Measurements from ENCODE around the gene PET100. TPM values are rescaled to one million over a fixed set of nuclear protein-coding genes. Genes with fewer than 3 reads are reported as not detected.

Gene PET100
- total and polyA plus RNA-seq, 3 experiments from 2014 or later, result 110 to 297 (median 110) TPM

DNA sequence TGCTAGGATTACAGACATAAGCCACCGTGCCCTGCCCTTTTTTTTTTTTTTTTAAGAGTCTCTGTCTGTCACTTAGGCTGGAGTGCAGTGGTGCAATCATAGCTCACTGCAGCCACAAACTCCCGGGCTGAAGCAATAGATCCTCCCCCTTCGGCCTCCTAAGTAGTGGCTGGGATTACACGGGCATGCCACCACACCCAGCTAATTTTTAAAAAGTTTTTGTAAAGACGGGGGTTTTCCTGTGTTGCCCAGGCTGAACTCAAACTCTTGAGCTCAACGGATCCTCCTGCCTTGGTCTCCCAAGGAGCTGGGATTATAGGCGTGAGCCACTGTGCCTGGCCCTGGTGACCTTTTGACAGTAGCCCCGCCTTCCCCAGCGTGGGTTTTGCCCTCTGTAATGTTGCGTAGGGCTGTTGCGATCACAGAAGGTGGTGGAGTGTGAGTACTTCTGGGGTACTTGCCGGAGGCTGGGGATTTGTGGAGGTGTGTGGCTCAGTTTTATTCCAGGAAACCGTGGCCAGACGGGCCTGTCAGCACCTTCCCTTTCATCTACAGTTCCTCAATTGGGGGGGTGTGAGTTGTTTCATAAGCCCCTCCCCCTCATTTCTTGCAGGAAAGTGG is 27.6 kb downstream of the PET100 start:
- Mint-ChIP-seq H3K9me3 (no peaks in the 10 kb centered on the region), H3K27ac (peak overlapping the region in 5 of 8 donors; percentile 21 to 74 (median 67)), H3K4me1 (peaks cover 11 to 14% (median 14%) of the 10 kb centered on the region in 3 donors), H3K36me3 (no peaks in the 10 kb centered on the region), H3K27me3 (peaks cover 0 to 10% of the 10 kb centered on the region in 2 donors), H3K4me3 (no peak overlapping the region)
- H3K4me3 ChIP-seq (ENCODE audit: low read length), result no peak overlapping the region
- peaks cover 16% of the 10 kb centered on the region for H3K4me1 ChIP-seq (ENCODE audit: insufficient read depth, low read length)
- H3K9me3 ChIP-seq (ENCODE audit: low read length), result no peaks in the 10 kb centered on the region
- H3K27ac ChIP-seq (ENCODE audit: low read depth, low read length), result no peak overlapping the region
- no peaks in the 10 kb centered on the region for H3K36me3 ChIP-seq (ENCODE audit: insufficient read depth, low read length)
- H3K27me3 ChIP-seq (ENCODE audit: insufficient read depth, low read length, poor library complexity, severe bottlenecking), result no peaks in the 10 kb centered on the region
- DNase-seq, result no peak
- ChIA-PET POLR2A (interaction anchor here (0.5 kb wide), 1 partner anchor 610 kb away, joined by 6 read pairs; no protein-coding TSS in a partner anchor), CTCF (interaction anchor here (1.0 to 3.4 kb wide), 3 partner anchors 19 to 273 kb away, joined by 3 to 18 read pairs (median 4); partner anchors contain the start of genes MCEMP1 and TRAPPC5)

DNA sequence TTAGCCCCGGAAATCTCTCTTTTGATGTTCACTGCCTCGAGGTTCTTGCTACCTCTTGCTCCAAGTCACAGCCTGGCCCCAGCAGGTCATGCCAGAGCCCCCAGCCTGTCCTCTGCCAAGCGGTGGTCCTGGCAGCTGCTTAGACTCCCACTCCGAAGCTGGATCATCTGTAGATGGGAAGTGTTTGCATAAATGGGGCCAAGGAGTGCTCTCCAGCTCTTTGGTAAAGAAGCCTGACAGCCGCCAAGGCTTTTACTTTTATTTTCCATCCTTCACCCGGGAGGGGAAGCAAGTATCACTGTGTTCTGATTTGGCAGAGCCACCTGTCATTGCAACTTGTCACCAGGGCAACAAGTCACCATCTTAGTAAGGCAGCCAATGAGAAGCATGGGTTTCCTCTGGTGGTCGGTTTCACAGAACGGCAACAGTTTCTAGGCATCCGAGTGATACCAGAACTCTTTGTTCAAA is 28.7 kb downstream of the PET100 start:
- CTCF ChIA-PET, result interaction anchor here (1.7 kb wide), 1 partner anchor 18 kb away, joined by 4 read pairs; the partner anchor contains the start of gene MCEMP1

DNA sequence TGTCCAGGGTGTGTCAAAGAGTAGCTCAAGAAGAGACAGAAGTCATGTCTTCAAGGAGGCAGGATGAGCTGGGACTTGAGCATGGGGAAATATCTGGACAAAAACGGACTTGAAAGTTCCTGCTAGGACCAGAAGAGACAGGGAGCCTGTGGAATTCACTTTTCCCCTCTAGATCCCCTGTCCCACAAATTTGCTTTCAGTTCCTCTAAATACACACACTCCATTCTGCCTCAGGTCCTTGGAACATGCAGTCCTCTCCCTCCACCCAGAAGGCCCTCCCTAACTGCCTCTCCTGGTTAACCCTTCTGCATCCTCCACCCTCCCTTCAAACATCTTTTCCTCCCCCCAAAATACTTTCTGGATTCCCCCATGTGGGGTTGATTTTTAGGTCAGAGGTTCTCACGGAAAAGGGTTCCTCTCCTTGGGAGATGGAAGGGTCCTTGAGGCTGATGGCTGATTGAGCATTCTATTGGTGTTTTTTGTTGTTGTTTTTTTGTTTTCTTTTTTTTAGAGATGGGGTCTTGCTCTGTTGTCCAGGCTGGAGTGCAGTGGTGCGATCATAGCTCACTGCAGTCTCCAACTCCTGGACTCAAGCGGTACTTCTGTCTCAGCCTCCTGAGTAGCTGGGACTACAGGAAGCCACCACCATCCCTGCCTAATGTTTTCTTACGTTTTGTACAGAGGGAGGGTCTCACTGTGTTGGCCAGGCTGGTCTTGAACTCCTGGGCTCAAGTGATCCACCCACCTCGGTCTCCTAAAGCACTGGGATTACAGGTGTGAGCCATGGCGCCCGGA is 32.3 kb downstream of the PET100 start:
- no peak overlapping the region for H3K4me3 Mint-ChIP-seq
- H3K27ac Mint-ChIP-seq, result no peak overlapping the region
- ChIA-PET POLR2A (interaction anchor here (0.7 kb wide), 1 partner anchor 1204 kb away, joined by 4 read pairs; no protein-coding TSS in a partner anchor), CTCF (interaction anchor here (0.7 to 2.3 kb wide), 4 partner anchors 10 to 139 kb away, joined by 3 to 12 read pairs (median 4); partner anchors contain the start of gene TRAPPC5)
- Histone ChIP-seq H3K27me3 (ENCODE audit: insufficient read depth, low read length, poor library complexity, severe bottlenecking) (no peaks in the 10 kb centered on the region), H3K36me3 (ENCODE audit: insufficient read depth, low read length) (no peaks in the 10 kb centered on the region), H3K4me3 (ENCODE audit: low read length) (no peak overlapping the region), H3K27ac (ENCODE audit: low read depth, low read length) (no peak overlapping the region), H3K9me3 (ENCODE audit: low read length) (no peaks in the 10 kb centered on the region), H3K4me1 (ENCODE audit: insufficient read depth, low read length) (peaks cover 13% of the 10 kb centered on the region)
- H3K36me3 Mint-ChIP-seq, result no peaks in the 10 kb centered on the region
- H3K27me3 Mint-ChIP-seq, result peaks cover 6 to 17% of the 10 kb centered on the region in 2 donors
- no peak for DNase-seq
- H3K4me1 Mint-ChIP-seq, result peaks cover 5 to 7% (median 6%) of the 10 kb centered on the region in 3 donors
- H3K9me3 Mint-ChIP-seq, result no peaks in the 10 kb centered on the region

More for the DNA sequence above, 28.7 kb downstream of the PET100 start:
- Mint-ChIP-seq H3K4me3 (peak overlapping the region; percentile 40 to 71 (median 67)), H3K27ac (peak overlapping the region in 7 of 8 donors; percentile 20 to 83 (median 74)), H3K9me3 (no peaks in the 10 kb centered on the region), H3K4me1 (peaks cover 5 to 7% (median 6%) of the 10 kb centered on the region in 3 donors), H3K36me3 (no peaks in the 10 kb centered on the region), H3K27me3 (peaks cover 0 to 10% of the 10 kb centered on the region in 2 donors)
- Histone ChIP-seq H3K27ac (ENCODE audit: low read depth, low read length) (no peak overlapping the region), H3K9me3 (ENCODE audit: low read length) (no peaks in the 10 kb centered on the region), H3K4me3 (ENCODE audit: low read length) (peak overlapping the region; percentile 30), H3K27me3 (ENCODE audit: insufficient read depth, low read length, poor library complexity, severe bottlenecking) (no peaks in the 10 kb centered on the region), H3K36me3 (ENCODE audit: insufficient read depth, low read length) (no peaks in the 10 kb centered on the region), H3K4me1 (ENCODE audit: insufficient read depth, low read length) (peaks cover 13% of the 10 kb centered on the region)
- POLR2A ChIA-PET, result no interaction called here
- peak in 2 of 5 donors; percentile 30 to 59 for DNase-seq

DNA sequence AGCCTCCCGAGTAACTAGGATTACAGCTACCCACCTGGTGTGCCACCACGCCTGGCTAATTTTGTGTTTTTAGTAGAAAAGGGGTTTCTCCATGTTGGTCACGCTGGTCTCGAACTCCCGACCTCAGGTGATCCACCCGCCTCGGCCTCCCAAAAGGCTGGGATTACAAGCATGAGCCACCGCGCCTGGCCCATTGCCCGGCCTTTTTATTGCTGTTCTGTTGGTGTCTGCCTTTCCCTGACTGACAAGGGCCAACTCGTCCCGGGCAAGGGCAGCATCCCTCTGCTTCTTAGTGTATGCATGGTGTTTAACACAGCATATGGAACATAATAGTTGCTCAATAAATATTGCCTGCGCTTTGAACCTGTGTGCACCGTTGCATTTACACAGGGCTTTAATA is 33.1 kb downstream of the PET100 start:
- H3K36me3 Mint-ChIP-seq, result no peaks in the 10 kb centered on the region
- no peak overlapping the region for H3K4me3 Mint-ChIP-seq
- H3K9me3 ChIP-seq (ENCODE audit: low read length), result no peaks in the 10 kb centered on the region
- peaks cover 8% of the 10 kb centered on the region for H3K4me1 ChIP-seq (ENCODE audit: insufficient read depth, low read length)
- ChIA-PET POLR2A (no interaction called here), CTCF (interaction anchor here (0.7 to 2.3 kb wide), 2 partner anchors 11 to 18 kb away, joined by 3 to 12 read pairs; partner anchors contain the start of gene TRAPPC5)
- H3K9me3 Mint-ChIP-seq, result no peaks in the 10 kb centered on the region
- H3K27ac Mint-ChIP-seq, result no peak overlapping the region
- peaks cover 5 to 7% (median 6%) of the 10 kb centered on the region in 3 donors for H3K4me1 Mint-ChIP-seq
- no peaks in the 10 kb centered on the region for H3K36me3 ChIP-seq (ENCODE audit: insufficient read depth, low read length)
- H3K4me3 ChIP-seq (ENCODE audit: low read length), result no peak overlapping the region
- H3K27me3 ChIP-seq (ENCODE audit: insufficient read depth, low read length, poor library complexity, severe bottlenecking), result no peaks in the 10 kb centered on the region
- H3K27ac ChIP-seq (ENCODE audit: low read depth, low read length), result no peak overlapping the region
- H3K27me3 Mint-ChIP-seq, result peaks cover 8 to 20% of the 10 kb centered on the region in 2 donors
- no peak for DNase-seq

DNA sequence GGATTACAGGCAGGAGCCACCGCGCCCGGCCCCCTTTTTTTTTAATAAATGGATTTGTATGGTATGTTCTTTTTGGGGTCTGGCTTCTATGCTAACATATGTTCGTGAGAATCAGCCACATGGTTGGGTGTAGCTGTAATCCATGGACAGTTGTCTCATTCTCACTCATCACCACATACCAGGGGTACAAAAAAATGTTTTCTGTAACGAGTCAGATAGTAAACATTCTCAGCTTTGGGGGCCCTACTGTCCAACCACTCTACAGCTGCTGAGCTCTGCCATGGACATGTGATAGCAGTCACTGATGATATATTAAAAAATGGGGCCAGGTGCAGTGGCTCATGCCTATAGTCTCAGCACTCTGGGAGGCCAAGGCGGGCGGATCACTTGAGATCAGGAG is 34.1 kb downstream of the PET100 start:
- Histone ChIP-seq H3K27me3 (ENCODE audit: insufficient read depth, low read length, poor library complexity, severe bottlenecking) (no peaks in the 10 kb centered on the region), H3K4me3 (ENCODE audit: low read length) (no peak overlapping the region), H3K4me1 (ENCODE audit: insufficient read depth, low read length) (no peaks in the 10 kb centered on the region), H3K9me3 (ENCODE audit: low read length) (no peaks in the 10 kb centered on the region), H3K27ac (ENCODE audit: low read depth, low read length) (no peak overlapping the region), H3K36me3 (ENCODE audit: insufficient read depth, low read length) (no peaks in the 10 kb centered on the region)
- Mint-ChIP-seq H3K4me1 (no peaks in the 10 kb centered on the region), H3K9me3 (no peaks in the 10 kb centered on the region), H3K27me3 (peaks cover 10 to 20% of the 10 kb centered on the region in 2 donors), H3K4me3 (no peak overlapping the region), H3K27ac (no peak overlapping the region), H3K36me3 (no peaks in the 10 kb centered on the region)
- no peak for DNase-seq
- ChIA-PET CTCF (interaction anchor here (1.0 kb wide), 1 partner anchor 11 kb away, joined by 4 read pairs; no protein-coding TSS in a partner anchor), POLR2A (no interaction called here)

DNA sequence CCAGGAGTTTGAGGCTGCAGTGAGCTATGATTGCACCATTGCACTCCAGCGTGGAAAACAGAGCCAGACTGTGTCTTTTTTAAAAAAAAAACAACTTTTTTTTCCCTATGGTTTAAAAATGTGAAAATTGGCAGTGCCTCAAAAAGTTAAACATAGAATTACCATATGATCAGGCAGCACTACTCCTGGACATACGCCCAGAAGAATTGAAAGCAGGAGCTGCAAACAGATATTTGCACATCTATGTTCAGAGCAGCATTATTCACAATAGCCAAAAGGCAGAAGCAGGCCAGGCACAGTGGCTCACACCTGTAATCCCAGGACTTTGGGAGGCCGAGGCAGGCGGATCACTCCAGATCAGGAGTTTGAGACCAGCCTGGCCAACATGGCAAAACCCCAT is 35.5 kb downstream of the PET100 start:
- Mint-ChIP-seq H3K4me1 (peaks cover 0 to 7% (median 3%) of the 10 kb centered on the region in 3 donors), H3K27ac (peak overlapping the region in 1 of 8 donors; percentile 60), H3K27me3 (peaks cover 17 to 24% of the 10 kb centered on the region in 2 donors), H3K4me3 (no peak overlapping the region), H3K36me3 (no peaks in the 10 kb centered on the region), H3K9me3 (no peaks in the 10 kb centered on the region)
- CTCF ChIA-PET, result interaction anchor here (1.2 kb wide), 1 partner anchor 97 kb away, joined by 3 read pairs; no protein-coding TSS in a partner anchor
- Histone ChIP-seq H3K27me3 (ENCODE audit: insufficient read depth, low read length, poor library complexity, severe bottlenecking) (no peaks in the 10 kb centered on the region), H3K36me3 (ENCODE audit: insufficient read depth, low read length) (no peaks in the 10 kb centered on the region), H3K4me3 (ENCODE audit: low read length) (no peak overlapping the region), H3K4me1 (ENCODE audit: insufficient read depth, low read length) (peaks cover 3% of the 10 kb centered on the region), H3K27ac (ENCODE audit: low read depth, low read length) (no peak overlapping the region), H3K9me3 (ENCODE audit: low read length) (no peaks in the 10 kb centered on the region)
- POLR2A ChIA-PET, result no interaction called here
- no peak for DNase-seq

DNA sequence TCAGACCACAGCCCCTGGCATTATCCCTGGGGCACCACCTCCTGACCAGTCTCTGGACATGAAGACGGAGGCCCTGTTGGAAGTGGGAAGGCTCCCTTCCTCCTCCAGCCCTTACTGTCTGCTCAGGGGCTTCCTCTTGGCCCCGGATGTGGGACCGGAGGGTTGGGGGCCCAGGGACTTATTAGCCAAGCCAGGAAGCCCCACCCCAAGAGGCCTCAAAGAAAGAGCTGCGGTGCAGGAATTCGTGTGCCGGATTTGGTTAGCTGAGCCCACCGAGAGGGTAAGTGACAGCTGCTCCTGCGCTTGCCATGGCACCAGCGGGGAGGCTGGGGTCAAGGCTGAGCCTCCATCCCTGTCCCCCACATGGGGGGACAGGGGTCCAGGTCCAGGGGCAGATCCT is 39.2 kb downstream of the PET100 start, which contains the start of gene RETN:
TSS of gene RETN (plus strand) at position 208 of the 400 bp plus-strand sequence. CDS start 278 bp downstream, outside the sequence.
- ChIA-PET CTCF (interaction anchor here (1.0 to 1.9 kb wide), 3 partner anchors 10 to 12 kb away, joined by 3 to 8 read pairs (median 4); partner anchors contain the start of gene TRAPPC5), POLR2A (no interaction called here)
- Mint-ChIP-seq H3K4me1 (peaks cover 5 to 15% (median 8%) of the 10 kb centered on the region in 3 donors), H3K27me3 (peaks cover 25 to 41% of the 10 kb centered on the region in 2 donors), H3K27ac (peak within 1 kb of the TSS in 2 of 8 donors; percentile 3 to 17), H3K36me3 (no peaks in the 10 kb centered on the region), H3K4me3 (peak within 1 kb of the TSS in 1 of 7 donors; percentile 12), H3K9me3 (no peaks in the 10 kb centered on the region)
- H3K27ac ChIP-seq (ENCODE audit: low read depth, low read length), result no peak within 1 kb of the TSS
- H3K4me1 ChIP-seq (ENCODE audit: insufficient read depth, low read length), result peaks cover 3% of the 10 kb centered on the region
- no peak within 1 kb of the TSS for H3K4me3 ChIP-seq (ENCODE audit: low read length)
- no peaks in the 10 kb centered on the region for H3K9me3 ChIP-seq (ENCODE audit: low read length)
- DNase-seq, result no peak
- no peaks in the 10 kb centered on the region for H3K27me3 ChIP-seq (ENCODE audit: insufficient read depth, low read length, poor library complexity, severe bottlenecking)
- H3K36me3 ChIP-seq (ENCODE audit: insufficient read depth, low read length), result no peaks in the 10 kb centered on the region
